Activated CD8-positive, alpha-beta T cell treated with anti-CD3 and anti-CD28 coated beads for 36 hours (primary cell): Measurements from ENCODE around the gene CFAP68. TPM values are rescaled to one million over a fixed set of nuclear protein-coding genes. Genes with fewer than 3 reads are reported as not detected.

Experiments used
- ATAC-seq: fragments of 200-7000 bp; cut with Tn5 transposase; one replicate; pipeline ENCODE4 v1.10.0; 2021; ENCODE audit warnings: mild to moderate bottlenecking, moderate library complexity
- CTCF ChIA-PET: fragments of 350-600 bp; sonication (Branson Sonifier 250); formaldehyde crosslinking; loops from one replicate; lab custom pipeline; 2021; ENCODE audit warnings: antibody characterized with exemption; lab: Charles Lee
- POLR2A ChIA-PET: fragments of 350-600 bp; sonication (Branson Sonifier 250); formaldehyde crosslinking; loops from one replicate; lab custom pipeline; 2021; ENCODE audit warnings: antibody characterized with exemption; lab: Charles Lee
- DNase-seq: peaks from one replicate; pipeline ENCODE4 v3.0.0-alpha.2; 2020
- H3K27ac Mint-ChIP-seq: one replicate; pipeline ENCODE4 v1.8.0; 2021; ENCODE audit warnings: mild to moderate bottlenecking, mixed read lengths
- H3K27me3 Mint-ChIP-seq: one replicate; pipeline ENCODE4 v1.8.0; 2021; ENCODE audit warnings: mixed read lengths
- H3K36me3 Mint-ChIP-seq: one replicate; pipeline ENCODE4 v1.8.0; 2021; ENCODE audit warnings: low read depth, mixed read lengths
- H3K4me1 Mint-ChIP-seq: one replicate; pipeline ENCODE4 v1.8.0; 2021; ENCODE audit warnings: low read depth, mixed read lengths
- H3K4me3 Mint-ChIP-seq: one replicate; pipeline ENCODE4 v1.8.0; 2021; ENCODE audit warnings: mild to moderate bottlenecking, moderate library complexity, mixed read lengths
- H3K9me3 Mint-ChIP-seq: one replicate; pipeline ENCODE4 v1.8.0; 2021; ENCODE audit warnings: mixed read lengths
- intact Hi-C: fragments of 100-400 bp; cut with micrococcal nuclease; formaldehyde crosslinking; loops from one replicate; pipeline ENCODE4 v1.10.0; 2022
- total RNA-seq, 2 experiments: library from RNA; stranded (reverse); gene quantifications; one replicate each; pipeline ENCODE4 v1.2.3, GENCODE V29; 2021
- TF ChIP-seq, protein P1 (sequence below): fragments of 200-600 bp; IDR thresholded peaks from one replicate; pipeline ENCODE4 v1.8.0; 2022; ENCODE audit warnings: antibody characterized with exemption, mild to moderate bottlenecking

The CFAP68 gene, protein sequence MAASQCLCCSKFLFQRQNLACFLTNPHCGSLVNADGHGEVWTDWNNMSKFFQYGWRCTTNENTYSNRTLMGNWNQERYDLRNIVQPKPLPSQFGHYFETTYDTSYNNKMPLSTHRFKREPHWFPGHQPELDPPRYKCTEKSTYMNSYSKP
- 10 to 100 TPM; 38.6 to 39.1 TPM for total RNA-seq

GRCh38 chr11:111878849-111879636 is at the start of gene CFAP68, which contains the start of gene FDXACB1:
CFAP68 (plus strand) TSS chr11:111879541; CDS start chr11:111879561, 20 bp downstream.
FDXACB1 (minus strand) TSS chr11:111879165; CDS start chr11:111879132, 33 bp downstream.
- Mint-ChIP-seq H3K27me3 (no peaks in the 10 kb centered on the region), H3K27ac (peak within 1 kb of the TSS; percentile 99), H3K4me3 (peak within 1 kb of the TSS; percentile 88), H3K4me1 (peaks cover 24% of the 10 kb centered on the region), H3K36me3 (peaks cover 21% of the 10 kb centered on the region), H3K9me3 (no peaks in the 10 kb centered on the region)
- CTCF ChIA-PET: interaction anchor here (0.9 to 1.7 kb wide), 7 partner anchors 10 to 292 kb away, joined by 3 to 8 read pairs (median 4); no protein-coding TSS in a partner anchor
- ATAC-seq (peak; percentile 94), DNase-seq (peak; percentile 97)
- POLR2A ChIA-PET: interaction anchor here (1.1 to 1.4 kb wide), 2 partner anchors 8 to 103 kb away, joined by 3 to 5 read pairs; no protein-coding TSS in a partner anchor
- TF ChIP-seq, protein P1, sequence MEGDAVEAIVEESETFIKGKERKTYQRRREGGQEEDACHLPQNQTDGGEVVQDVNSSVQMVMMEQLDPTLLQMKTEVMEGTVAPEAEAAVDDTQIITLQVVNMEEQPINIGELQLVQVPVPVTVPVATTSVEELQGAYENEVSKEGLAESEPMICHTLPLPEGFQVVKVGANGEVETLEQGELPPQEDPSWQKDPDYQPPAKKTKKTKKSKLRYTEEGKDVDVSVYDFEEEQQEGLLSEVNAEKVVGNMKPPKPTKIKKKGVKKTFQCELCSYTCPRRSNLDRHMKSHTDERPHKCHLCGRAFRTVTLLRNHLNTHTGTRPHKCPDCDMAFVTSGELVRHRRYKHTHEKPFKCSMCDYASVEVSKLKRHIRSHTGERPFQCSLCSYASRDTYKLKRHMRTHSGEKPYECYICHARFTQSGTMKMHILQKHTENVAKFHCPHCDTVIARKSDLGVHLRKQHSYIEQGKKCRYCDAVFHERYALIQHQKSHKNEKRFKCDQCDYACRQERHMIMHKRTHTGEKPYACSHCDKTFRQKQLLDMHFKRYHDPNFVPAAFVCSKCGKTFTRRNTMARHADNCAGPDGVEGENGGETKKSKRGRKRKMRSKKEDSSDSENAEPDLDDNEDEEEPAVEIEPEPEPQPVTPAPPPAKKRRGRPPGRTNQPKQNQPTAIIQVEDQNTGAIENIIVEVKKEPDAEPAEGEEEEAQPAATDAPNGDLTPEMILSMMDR: peak; percentile 92
- intact Hi-C loops: loop anchor here (2.0 to 10.0 kb wide), 3 partner anchors 48 to 206 kb away; partner anchors contain the start of genes SDHD and TIMM8B

GRCh38 chr11:111833524-111833923 is 45.8 kb upstream of the CFAP68 start:
- no peak for DNase-seq
- Mint-ChIP-seq H3K4me3 (no peak overlapping the region), H3K27me3 (no peaks in the 10 kb centered on the region), H3K36me3 (peaks cover 37% of the 10 kb centered on the region), H3K27ac (no peak overlapping the region), H3K9me3 (no peaks in the 10 kb centered on the region), H3K4me1 (peaks cover 32% of the 10 kb centered on the region)
- ChIA-PET POLR2A (no interaction called here), CTCF (interaction anchor here (0.7 to 3.9 kb wide), 6 partner anchors 9 to 295 kb away, joined by 3 to 25 read pairs (median 3); no protein-coding TSS in a partner anchor)
- TF ChIP-seq, protein P1: no peak
- ATAC-seq: no peak
- intact Hi-C loops: no loop called here

GRCh38 chr11:111834432-111835163 is 44.7 kb upstream of the CFAP68 start:
- ATAC-seq (no peak), DNase-seq (no peak)
- ChIA-PET POLR2A (no interaction called here), CTCF (interaction anchor here (1.0 to 3.9 kb wide), 7 partner anchors 8 to 388 kb away, joined by 3 to 25 read pairs (median 4); partner anchors contain the start of gene ALG9)
- H3K36me3 Mint-ChIP-seq: peaks cover 30% of the 10 kb centered on the region
- H3K27ac Mint-ChIP-seq: no peak overlapping the region
- TF ChIP-seq, protein P1: no peak
- intact Hi-C loops: no loop called here
- no peak overlapping the region for H3K4me3 Mint-ChIP-seq
- H3K9me3 Mint-ChIP-seq: no peaks in the 10 kb centered on the region
- H3K27me3 Mint-ChIP-seq: no peaks in the 10 kb centered on the region
- H3K4me1 Mint-ChIP-seq: peaks cover 21% of the 10 kb centered on the region

- ChIA-PET CTCF (interaction anchor here (1.1 to 2.1 kb wide), 5 partner anchors 11 to 389 kb away, joined by 4 to 8 read pairs (median 4); partner anchors contain the start of gene ALG9), POLR2A (no interaction called here)
- DNase-seq: no peak
- no peaks in the 10 kb centered on the region for H3K9me3 Mint-ChIP-seq
- ATAC-seq: no peak
- TF ChIP-seq, protein P1: no peak
- H3K4me3 Mint-ChIP-seq: no peak overlapping the region
- intact Hi-C loops: no loop called here
- H3K27me3 Mint-ChIP-seq: no peaks in the 10 kb centered on the region
- H3K36me3 Mint-ChIP-seq: peaks cover 28% of the 10 kb centered on the region
- H3K27ac Mint-ChIP-seq: no peak overlapping the region
- peaks cover 13% of the 10 kb centered on the region for H3K4me1 Mint-ChIP-seq
These were observed 43.7 kb upstream of the CFAP68 start for GRCh38 chr11:111835665-111836064.
